Umbilical cord (tissue), 2 donors: ENCODE measurements around the gene RUFY2. TPM values are rescaled to one million over a fixed set of nuclear protein-coding genes. Genes with fewer than 3 reads are reported as not detected.
"Not testable (repeated sequence)": the region's sequence is repeated elsewhere in the genome, so short reads cannot be mapped to it uniquely, and the experiment has no call there.

Experiments
- DNase-seq: peaks from one replicate; pipeline ENCODE4 v3.0.0-alpha.2; 2015; ENCODE audit warnings: low spot score
- total RNA-seq: library from RNA; depleted of rRNA; stranded (reverse); fragments of >200 nt; gene quantifications from one replicate; pipeline ENCODE4 v1.2.3, GENCODE V29; 2014; ENCODE audit warnings: low replicate concordance; ENCODE audit not compliant: insufficient read depth

RUFY2 gene
- 56.6 TPM for total RNA-seq

GRCh38 chr10:68406815-68407548 is at the start of gene RUFY2:
TSS of gene RUFY2 (minus strand) at chr10:68407277. CDS start at chr10:68407189, 88 bp downstream.
- peak; percentile 84 for DNase-seq

- DNase-seq, result not testable (repeated sequence)
Measured at GRCh38 chr10:68449698-68450097, 42.6 kb upstream of the RUFY2 start.

- no peak for DNase-seq
Measured at GRCh38 chr10:68446179-68446578, 39.1 kb upstream of the RUFY2 start.

- no peak for DNase-seq
Measured at GRCh38 chr10:68442971-68443370, 35.9 kb upstream of the RUFY2 start.

GRCh38 chr10:68440898-68441297 is 33.8 kb upstream of the RUFY2 start:
- DNase-seq, result no peak

- DNase-seq, result no peak
Measured at GRCh38 chr10:68435803-68436202, 28.7 kb upstream of the RUFY2 start.

- no peak for DNase-seq
Measured at GRCh38 chr10:68434657-68435056, 27.6 kb upstream of the RUFY2 start.

GRCh38 chr10:68428396-68429104 is 21.5 kb upstream of the RUFY2 start:
- no peak for DNase-seq

GRCh38 chr10:68424454-68425014 is 17.5 kb upstream of the RUFY2 start:
- DNase-seq, result no peak

GRCh38 chr10:68423522-68423921 is 16.4 kb upstream of the RUFY2 start:
- no peak for DNase-seq

GRCh38 chr10:68419376-68419775 is 12.3 kb upstream of the RUFY2 start:
- no peak for DNase-seq

- no peak for DNase-seq
Measured at GRCh38 chr10:68408898-68409518, 1.9 kb upstream of the RUFY2 start.

GRCh38 chr10:68406111-68406814 is 814 bp downstream of the RUFY2 start:
- peak; percentile 69 for DNase-seq

- DNase-seq, result no peak
Measured at GRCh38 chr10:68403701-68404100, 3.4 kb downstream of the RUFY2 start.

- DNase-seq, result no peak
Measured at GRCh38 chr10:68402276-68402675, 4.8 kb downstream of the RUFY2 start.

- DNase-seq, result no peak
Measured at GRCh38 chr10:68397005-68397404, 10.1 kb downstream of the RUFY2 start.

- no peak for DNase-seq
Measured at GRCh38 chr10:68385740-68386139, 21.3 kb downstream of the RUFY2 start.

- DNase-seq, result no peak
Measured at GRCh38 chr10:68371604-68372003, 35.5 kb downstream of the RUFY2 start.

GRCh38 chr10:68367121-68367520 is 40.0 kb downstream of the RUFY2 start:
- no peak for DNase-seq

- DNase-seq, result no peak
Measured at GRCh38 chr10:68366600-68366999, 40.5 kb downstream of the RUFY2 start.

- no peak for DNase-seq
Measured at GRCh38 chr10:68365611-68366010, 41.5 kb downstream of the RUFY2 start.
